Transverse colon (tissue), 4 donors: ENCODE measurements around the gene LMO1. TPM values are rescaled to one million over a fixed set of nuclear protein-coding genes. Genes with fewer than 3 reads are reported as not detected.

Experiments used
- DNase-seq: peaks from one replicate; pipeline ENCODE4 v3.0.0-alpha.2; 2019
- H3K27ac ChIP-seq, 4 donors: fragments of 200-600 bp; sonication (generic); 2 replicates each; pipeline ENCODE4 v1.5.1; 2016 to 2018; ENCODE audit warnings: inconsistent platforms in 4 of 4
- H3K27me3 ChIP-seq: fragments of 200-600 bp; sonication (generic); 2 replicates; pipeline ENCODE4 v1.5.1; 2017; ENCODE audit warnings: inconsistent platforms
- H3K36me3 ChIP-seq, 4 donors: fragments of 200-600 bp; sonication (generic); 2 replicates each; pipeline ENCODE4 v1.5.1; 2017 to 2019; ENCODE audit warnings: inconsistent platforms in 4 of 4
- H3K4me1 ChIP-seq, 4 donors: fragments of 200-600 bp; sonication (generic); 2 replicates each; pipeline ENCODE4 v1.5.1; 2017 to 2020; ENCODE audit warnings: inconsistent platforms in 4 of 4
- H3K4me3 ChIP-seq, 4 donors: fragments of 200-600 bp; sonication (generic); 1 replicate in 1 of 4; 2 replicates in 3 of 4; pipeline versions ENCODE4 v1.5.1 to v1.6.1; 2017 to 2019; ENCODE audit warnings: inconsistent platforms in 4 of 4
- H3K9me3 ChIP-seq, 2 donors: fragments of 200-600 bp; sonication (generic); 2 replicates each; pipeline ENCODE4 v1.5.1; 2017 to 2019; ENCODE audit warnings: inconsistent platforms in 2 of 2
- EP300 ChIP-seq: sonication (generic); formaldehyde crosslinking; IDR thresholded peaks from one replicate; pipeline ENCODE4 v1.6.1; 2017; ENCODE audit warnings: antibody characterized with exemption, low read depth
- POLR2A ChIP-seq: fragments of 450-650 bp; IDR thresholded peaks from one replicate; pipeline ENCODE4 v1.6.1; 2016; ENCODE audit warnings: antibody characterized with exemption, mild to moderate bottlenecking, moderate library complexity
- POLR2AphosphoS5 ChIP-seq, 3 donors: sonication (generic); formaldehyde crosslinking; IDR thresholded peaks; one replicate each; pipeline ENCODE4 v1.6.1; 2016; ENCODE audit warnings: antibody characterized with exemption in 3 of 3
- WGBS, 2 donors: methylation state at CpG; one replicate each; pipeline ENCODE4 v1.1.5; 2018; ENCODE audit warnings: low coverage in 1 of 2; 5-methylcytosine and 5-hydroxymethylcytosine counted together
- in situ Hi-C, 4 donors: fragments of 200-750 bp; cut with MboI; loops; one replicate each; pipeline versions ENCODE4 v1.15.0 to v1.15.1; 2017; ENCODE audit warnings: low sequenced_read_pairs in 3 of 4, low pct_ligation_motif_present in 1 of 4, low pct_unique_long_range_greater_than_20kb in 1 of 4
- intact Hi-C: fragments of 100-400 bp; cut with DNase I; formaldehyde crosslinking; loops from one replicate; pipeline ENCODE4 v1.15.1; 2023; ENCODE audit warnings: low total_unique reads
- total RNA-seq, 4 donors: library from RNA; depleted of rRNA; stranded (reverse); fragments of >200 nt; gene quantifications; one replicate each; pipeline ENCODE4 v1.1.0, GENCODE V29; 2016
- TF ChIP-seq, protein P1 (sequence below), 5 experiments: fragments of 200-600 bp in 3 of 5; fragments of 450-650 bp in 2 of 5; sonication (generic) in 3 of 5; IDR thresholded peaks; 1 replicate in 2 of 5; 2 replicates in 3 of 5; pipeline ENCODE4 v1.5.1; 2016 to 2017; ENCODE audit warnings: antibody characterized with exemption in 5 of 5, inconsistent platforms in 3 of 5, mild to moderate bottlenecking in 2 of 5, moderate library complexity in 1 of 5

The LMO1 gene
- total RNA-seq, 4 donors from 2014 or later = not detected

DNA sequence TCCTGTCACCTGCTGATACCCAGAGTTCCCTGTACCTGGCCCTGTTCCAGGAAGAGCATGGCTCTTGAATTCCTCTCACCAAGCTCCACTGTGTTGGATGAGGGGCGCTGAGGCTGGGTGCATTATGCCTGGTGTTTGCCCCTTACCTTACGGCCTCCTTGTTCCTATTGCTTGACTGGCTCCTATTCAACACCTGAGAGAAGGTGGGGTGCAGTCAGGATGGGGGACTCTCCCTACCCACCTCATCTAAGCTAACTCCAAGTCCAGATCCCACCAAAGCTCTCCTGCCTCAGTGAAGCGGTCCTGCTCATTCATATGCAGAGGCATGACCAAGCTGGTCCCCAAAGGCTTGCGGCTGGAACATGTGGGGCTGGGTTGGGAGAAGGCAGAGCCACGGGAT, 59.1 kb downstream of the LMO1 start:
- H3K4me3 ChIP-seq = no peak overlapping the region
- TF ChIP-seq, protein P1, sequence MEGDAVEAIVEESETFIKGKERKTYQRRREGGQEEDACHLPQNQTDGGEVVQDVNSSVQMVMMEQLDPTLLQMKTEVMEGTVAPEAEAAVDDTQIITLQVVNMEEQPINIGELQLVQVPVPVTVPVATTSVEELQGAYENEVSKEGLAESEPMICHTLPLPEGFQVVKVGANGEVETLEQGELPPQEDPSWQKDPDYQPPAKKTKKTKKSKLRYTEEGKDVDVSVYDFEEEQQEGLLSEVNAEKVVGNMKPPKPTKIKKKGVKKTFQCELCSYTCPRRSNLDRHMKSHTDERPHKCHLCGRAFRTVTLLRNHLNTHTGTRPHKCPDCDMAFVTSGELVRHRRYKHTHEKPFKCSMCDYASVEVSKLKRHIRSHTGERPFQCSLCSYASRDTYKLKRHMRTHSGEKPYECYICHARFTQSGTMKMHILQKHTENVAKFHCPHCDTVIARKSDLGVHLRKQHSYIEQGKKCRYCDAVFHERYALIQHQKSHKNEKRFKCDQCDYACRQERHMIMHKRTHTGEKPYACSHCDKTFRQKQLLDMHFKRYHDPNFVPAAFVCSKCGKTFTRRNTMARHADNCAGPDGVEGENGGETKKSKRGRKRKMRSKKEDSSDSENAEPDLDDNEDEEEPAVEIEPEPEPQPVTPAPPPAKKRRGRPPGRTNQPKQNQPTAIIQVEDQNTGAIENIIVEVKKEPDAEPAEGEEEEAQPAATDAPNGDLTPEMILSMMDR (IDR thresholded peaks at IDR 0.05) = no peak
- TF ChIP-seq POLR2AphosphoS5 (IDR thresholded peaks at IDR 0.05) = no peak
- TF ChIP-seq POLR2A = no peak
- no peak for TF ChIP-seq EP300
- no peaks in the 10 kb centered on the region for H3K9me3 ChIP-seq
- H3K36me3 ChIP-seq = no peaks in the 10 kb centered on the region
- intact Hi-C loops (no loop called here), in situ Hi-C loops (no loop called here)
- H3K4me1 ChIP-seq = peaks cover 0 to 5% (median 0%) of the 10 kb centered on the region in 4 donors
- H3K27me3 ChIP-seq = peaks cover 8% of the 10 kb centered on the region
- DNase-seq = no peak
- no peak overlapping the region for H3K27ac ChIP-seq
- 51 to 94% methylated on average over 3 to 5 of the region's 5 CpGs for WGBS, 2 donors

DNA sequence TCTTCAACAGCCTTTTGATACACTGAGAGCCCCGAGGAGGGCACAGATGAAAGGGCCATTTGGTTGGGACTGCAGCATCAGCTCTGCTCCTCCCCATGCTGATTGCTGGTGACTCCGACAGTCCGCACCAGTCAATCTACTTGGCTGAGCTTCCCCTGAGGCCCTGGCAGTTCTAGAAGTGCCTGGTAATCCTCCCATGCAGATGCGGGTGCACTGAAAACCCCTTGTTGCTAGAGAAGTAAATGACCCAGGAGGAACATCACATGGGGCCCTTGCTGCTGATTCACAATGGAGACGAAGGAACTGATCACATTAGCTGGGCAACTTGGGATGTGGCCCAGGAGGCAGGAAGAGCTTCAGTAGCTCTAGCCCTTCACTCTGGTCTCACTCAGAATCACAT, 59.7 kb downstream of the LMO1 start:
- no peak for DNase-seq
- Histone ChIP-seq H3K9me3 (no peaks in the 10 kb centered on the region), H3K27ac (no peak overlapping the region), H3K4me1 (peaks cover 0 to 5% (median 0%) of the 10 kb centered on the region in 4 donors), H3K27me3 (peaks cover 8% of the 10 kb centered on the region), H3K4me3 (no peak overlapping the region), H3K36me3 (no peaks in the 10 kb centered on the region)
- TF ChIP-seq POLR2A (no peak), EP300 (no peak)
- in situ Hi-C loops = no loop called here
- intact Hi-C loops = no loop called here
- 65% methylated on average over 5 of the region's 5 CpGs; no CpG with 5 or more reads in 1 of the 2 donors for WGBS, 2 donors

DNA sequence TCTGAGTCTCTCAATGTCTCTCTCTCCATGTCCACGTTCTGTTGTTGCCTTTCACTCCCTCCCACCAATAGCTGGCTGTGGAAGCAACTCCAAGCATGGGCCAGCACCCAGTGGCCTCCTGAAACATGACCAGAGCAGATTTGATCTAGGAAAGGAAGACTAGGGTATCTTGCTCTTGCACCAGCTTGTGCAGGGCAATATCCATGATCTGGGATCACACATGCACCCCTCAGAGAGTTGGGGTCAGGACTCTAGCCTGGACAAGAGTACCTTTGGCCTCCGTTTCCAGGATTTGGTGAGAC, 60.3 kb downstream of the LMO1 start:
- Histone ChIP-seq H3K4me3 (no peak overlapping the region), H3K4me1 (peaks cover 0 to 5% (median 0%) of the 10 kb centered on the region in 4 donors), H3K9me3 (no peaks in the 10 kb centered on the region), H3K27ac (no peak overlapping the region), H3K27me3 (peaks cover 8% of the 10 kb centered on the region), H3K36me3 (no peaks in the 10 kb centered on the region)
- in situ Hi-C loops = no loop called here
- TF ChIP-seq EP300 (no peak), POLR2A (no peak), POLR2AphosphoS5 (IDR thresholded peaks at IDR 0.05) (no peak)
- TF ChIP-seq, protein P1 (IDR thresholded peaks at IDR 0.05) = no peak
- no peak for DNase-seq
- 82 to 90% methylated on average over 2 of the region's 2 CpGs for WGBS, 2 donors
- intact Hi-C loops = no loop called here

DNA sequence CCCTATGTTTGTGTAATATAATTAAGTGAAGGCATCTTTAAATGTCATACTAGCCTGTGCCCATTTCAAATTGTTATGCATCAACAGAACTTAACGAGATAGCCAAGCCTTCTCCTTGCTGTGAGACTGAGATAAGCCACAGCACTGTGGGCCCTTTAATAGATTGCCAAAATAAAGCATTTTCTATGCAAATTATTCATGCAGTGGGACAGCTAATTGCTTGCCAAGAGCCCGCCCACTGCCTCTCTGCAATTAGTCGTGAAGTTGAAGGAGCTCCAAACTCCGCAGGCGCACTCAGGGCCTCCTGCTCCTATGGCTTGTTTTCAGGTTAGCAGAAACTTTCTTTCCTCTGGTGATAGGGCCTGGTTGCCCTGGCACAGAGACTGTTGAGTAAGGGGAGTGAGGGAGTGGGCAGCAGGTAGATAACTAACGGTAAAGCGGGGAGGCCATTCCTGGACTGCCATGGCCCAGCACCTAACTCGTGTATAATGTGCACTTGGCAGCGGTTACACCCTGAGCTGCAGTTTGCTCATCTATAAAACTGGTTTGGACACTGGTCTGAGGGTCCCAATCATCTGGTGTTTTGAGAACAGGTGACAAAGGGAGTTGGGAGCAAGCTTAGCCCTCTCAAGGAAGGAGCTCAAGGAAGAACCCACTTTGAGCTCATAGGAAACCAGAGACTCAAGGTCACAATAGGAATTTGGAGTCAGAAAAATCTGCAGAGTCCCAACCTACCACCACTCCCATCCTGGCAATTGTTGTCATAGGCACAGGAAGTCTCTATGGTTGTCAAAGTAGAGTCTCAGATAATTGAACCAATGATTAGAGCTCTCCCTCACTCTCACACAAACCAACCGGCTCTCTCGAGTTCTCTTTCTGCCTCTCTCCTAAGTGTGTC, 60.9 kb downstream of the LMO1 start:
- in situ Hi-C loops = no loop called here

More for the DNA sequence above, 60.9 kb downstream of the LMO1 start:
- H3K9me3 ChIP-seq = no peaks in the 10 kb centered on the region
- 83 to 87% methylated on average over 3 to 11 of the region's 11 CpGs for WGBS, 2 donors
- intact Hi-C loops = no loop called here
- H3K27me3 ChIP-seq = peaks cover 8% of the 10 kb centered on the region
- H3K36me3 ChIP-seq = no peaks in the 10 kb centered on the region
- DNase-seq = no peak
- no peak overlapping the region for H3K27ac ChIP-seq
- no peak overlapping the region for H3K4me3 ChIP-seq
- H3K4me1 ChIP-seq = peaks cover 0 to 5% (median 0%) of the 10 kb centered on the region in 4 donors
- TF ChIP-seq, protein P1 (IDR thresholded peaks at IDR 0.05) = no peak
- TF ChIP-seq POLR2AphosphoS5 (IDR thresholded peaks at IDR 0.05) (no peak), POLR2A (no peak), EP300 (no peak)
